ENCODE data around the gene PTPRN2. TPM values are rescaled to one million over a fixed set of nuclear protein-coding genes. Genes with fewer than 3 reads are reported as not detected.

The PTPRN2 gene
- total and polyA plus RNA-seq, 2 of the 8 experiments (the other 6 are each of a cell fraction or from before 2014, with no cell fraction given), result 2.6 to 4.5 TPM

DNA sequence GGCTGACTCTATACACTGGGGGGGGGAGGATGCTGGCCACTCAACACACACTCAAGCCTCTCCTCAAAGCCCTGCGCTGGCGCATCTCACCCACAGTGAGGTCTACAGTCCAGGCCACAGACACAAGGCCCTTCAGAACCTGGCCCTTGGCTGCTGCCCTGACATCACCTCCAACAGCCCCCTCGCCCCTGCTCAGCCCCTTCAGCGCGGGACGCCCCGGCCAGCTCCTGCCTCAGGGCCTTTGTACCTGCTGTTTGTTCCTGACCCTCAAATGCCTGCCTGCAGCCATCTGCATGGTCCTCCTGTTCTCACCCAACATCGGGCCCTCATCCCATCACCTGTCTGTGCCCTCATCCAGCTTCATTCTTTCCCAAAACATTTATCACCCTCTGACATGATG, 678.3 kb downstream of the PTPRN2 start (continued):
- TF ChIP-seq, protein P1, sequence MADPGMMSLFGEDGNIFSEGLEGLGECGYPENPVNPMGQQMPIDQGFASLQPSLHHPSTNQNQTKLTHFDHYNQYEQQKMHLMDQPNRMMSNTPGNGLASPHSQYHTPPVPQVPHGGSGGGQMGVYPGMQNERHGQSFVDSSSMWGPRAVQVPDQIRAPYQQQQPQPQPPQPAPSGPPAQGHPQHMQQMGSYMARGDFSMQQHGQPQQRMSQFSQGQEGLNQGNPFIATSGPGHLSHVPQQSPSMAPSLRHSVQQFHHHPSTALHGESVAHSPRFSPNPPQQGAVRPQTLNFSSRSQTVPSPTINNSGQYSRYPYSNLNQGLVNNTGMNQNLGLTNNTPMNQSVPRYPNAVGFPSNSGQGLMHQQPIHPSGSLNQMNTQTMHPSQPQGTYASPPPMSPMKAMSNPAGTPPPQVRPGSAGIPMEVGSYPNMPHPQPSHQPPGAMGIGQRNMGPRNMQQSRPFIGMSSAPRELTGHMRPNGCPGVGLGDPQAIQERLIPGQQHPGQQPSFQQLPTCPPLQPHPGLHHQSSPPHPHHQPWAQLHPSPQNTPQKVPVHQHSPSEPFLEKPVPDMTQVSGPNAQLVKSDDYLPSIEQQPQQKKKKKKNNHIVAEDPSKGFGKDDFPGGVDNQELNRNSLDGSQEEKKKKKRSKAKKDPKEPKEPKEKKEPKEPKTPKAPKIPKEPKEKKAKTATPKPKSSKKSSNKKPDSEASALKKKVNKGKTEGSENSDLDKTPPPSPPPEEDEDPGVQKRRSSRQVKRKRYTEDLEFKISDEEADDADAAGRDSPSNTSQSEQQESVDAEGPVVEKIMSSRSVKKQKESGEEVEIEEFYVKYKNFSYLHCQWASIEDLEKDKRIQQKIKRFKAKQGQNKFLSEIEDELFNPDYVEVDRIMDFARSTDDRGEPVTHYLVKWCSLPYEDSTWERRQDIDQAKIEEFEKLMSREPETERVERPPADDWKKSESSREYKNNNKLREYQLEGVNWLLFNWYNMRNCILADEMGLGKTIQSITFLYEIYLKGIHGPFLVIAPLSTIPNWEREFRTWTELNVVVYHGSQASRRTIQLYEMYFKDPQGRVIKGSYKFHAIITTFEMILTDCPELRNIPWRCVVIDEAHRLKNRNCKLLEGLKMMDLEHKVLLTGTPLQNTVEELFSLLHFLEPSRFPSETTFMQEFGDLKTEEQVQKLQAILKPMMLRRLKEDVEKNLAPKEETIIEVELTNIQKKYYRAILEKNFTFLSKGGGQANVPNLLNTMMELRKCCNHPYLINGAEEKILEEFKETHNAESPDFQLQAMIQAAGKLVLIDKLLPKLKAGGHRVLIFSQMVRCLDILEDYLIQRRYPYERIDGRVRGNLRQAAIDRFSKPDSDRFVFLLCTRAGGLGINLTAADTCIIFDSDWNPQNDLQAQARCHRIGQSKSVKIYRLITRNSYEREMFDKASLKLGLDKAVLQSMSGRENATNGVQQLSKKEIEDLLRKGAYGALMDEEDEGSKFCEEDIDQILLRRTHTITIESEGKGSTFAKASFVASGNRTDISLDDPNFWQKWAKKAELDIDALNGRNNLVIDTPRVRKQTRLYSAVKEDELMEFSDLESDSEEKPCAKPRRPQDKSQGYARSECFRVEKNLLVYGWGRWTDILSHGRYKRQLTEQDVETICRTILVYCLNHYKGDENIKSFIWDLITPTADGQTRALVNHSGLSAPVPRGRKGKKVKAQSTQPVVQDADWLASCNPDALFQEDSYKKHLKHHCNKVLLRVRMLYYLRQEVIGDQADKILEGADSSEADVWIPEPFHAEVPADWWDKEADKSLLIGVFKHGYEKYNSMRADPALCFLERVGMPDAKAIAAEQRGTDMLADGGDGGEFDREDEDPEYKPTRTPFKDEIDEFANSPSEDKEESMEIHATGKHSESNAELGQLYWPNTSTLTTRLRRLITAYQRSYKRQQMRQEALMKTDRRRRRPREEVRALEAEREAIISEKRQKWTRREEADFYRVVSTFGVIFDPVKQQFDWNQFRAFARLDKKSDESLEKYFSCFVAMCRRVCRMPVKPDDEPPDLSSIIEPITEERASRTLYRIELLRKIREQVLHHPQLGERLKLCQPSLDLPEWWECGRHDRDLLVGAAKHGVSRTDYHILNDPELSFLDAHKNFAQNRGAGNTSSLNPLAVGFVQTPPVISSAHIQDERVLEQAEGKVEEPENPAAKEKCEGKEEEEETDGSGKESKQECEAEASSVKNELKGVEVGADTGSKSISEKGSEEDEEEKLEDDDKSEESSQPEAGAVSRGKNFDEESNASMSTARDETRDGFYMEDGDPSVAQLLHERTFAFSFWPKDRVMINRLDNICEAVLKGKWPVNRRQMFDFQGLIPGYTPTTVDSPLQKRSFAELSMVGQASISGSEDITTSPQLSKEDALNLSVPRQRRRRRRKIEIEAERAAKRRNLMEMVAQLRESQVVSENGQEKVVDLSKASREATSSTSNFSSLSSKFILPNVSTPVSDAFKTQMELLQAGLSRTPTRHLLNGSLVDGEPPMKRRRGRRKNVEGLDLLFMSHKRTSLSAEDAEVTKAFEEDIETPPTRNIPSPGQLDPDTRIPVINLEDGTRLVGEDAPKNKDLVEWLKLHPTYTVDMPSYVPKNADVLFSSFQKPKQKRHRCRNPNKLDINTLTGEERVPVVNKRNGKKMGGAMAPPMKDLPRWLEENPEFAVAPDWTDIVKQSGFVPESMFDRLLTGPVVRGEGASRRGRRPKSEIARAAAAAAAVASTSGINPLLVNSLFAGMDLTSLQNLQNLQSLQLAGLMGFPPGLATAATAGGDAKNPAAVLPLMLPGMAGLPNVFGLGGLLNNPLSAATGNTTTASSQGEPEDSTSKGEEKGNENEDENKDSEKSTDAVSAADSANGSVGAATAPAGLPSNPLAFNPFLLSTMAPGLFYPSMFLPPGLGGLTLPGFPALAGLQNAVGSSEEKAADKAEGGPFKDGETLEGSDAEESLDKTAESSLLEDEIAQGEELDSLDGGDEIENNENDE (IDR thresholded peaks at IDR 0.05; ENCODE audit: insufficient replicate concordance, low read length), result no peak
- no peak for TF ChIP-seq CEBPB (IDR thresholded peaks at IDR 0.05; ENCODE audit: low read depth, low read length)

Measured in H1 (cell line).